GM23338 (cell line): ENCODE results near the gene ZFP36. TPM values are rescaled to one million over a fixed set of nuclear protein-coding genes. Genes with fewer than 3 reads are reported as not detected.

Source experiments
- ATAC-seq: fragments of 200-7000 bp; cut with Tn5 transposase; 3 replicates; pipeline ENCODE4 v1.9.1; 2020
- DNase-seq: peaks from one replicate; pipeline ENCODE4 v3.0.0-alpha.2; 2015; ENCODE audit warnings: low spot score
- H2AFZ ChIP-seq: fragments of 200-600 bp; sonication (generic); 2 replicates; pipeline ENCODE4 v1.8.0; 2016; ENCODE audit warnings: antibody characterized with exemption, mild to moderate bottlenecking, moderate library complexity
- H3F3A ChIP-seq: fragments of 200-600 bp; sonication (generic); replicated peaks from 2 replicates; pipeline ENCODE4 v1.8.0; 2017; ENCODE audit warnings: antibody characterized with exemption, mixed run types, low read depth
- H3K27ac ChIP-seq: fragments of 200-600 bp; sonication (generic); 2 replicates; pipeline ENCODE4 v1.6.1; 2016; ENCODE audit warnings: low read depth
- H3K27me3 ChIP-seq: fragments of 200-600 bp; sonication (generic); 2 replicates; pipeline ENCODE4 v1.8.0; 2016; ENCODE audit warnings: mild to moderate bottlenecking, mixed run types, moderate library complexity; ENCODE audit not compliant: insufficient read depth
- H3K36me3 ChIP-seq: fragments of 200-600 bp; sonication (generic); 2 replicates; pipeline ENCODE4 v1.8.0; 2016; ENCODE audit warnings: mild to moderate bottlenecking; ENCODE audit not compliant: insufficient read depth
- H3K4me1 ChIP-seq: fragments of 200-600 bp; sonication (generic); 2 replicates; pipeline ENCODE4 v1.8.0; 2016; ENCODE audit warnings: mild to moderate bottlenecking, moderate library complexity; ENCODE audit not compliant: insufficient read depth
- H3K4me2 ChIP-seq: fragments of 200-600 bp; sonication (generic); 2 replicates; pipeline ENCODE4 v1.7.1; 2017; ENCODE audit warnings: mixed run types
- H3K4me3 ChIP-seq: fragments of 200-600 bp; sonication (generic); 2 replicates; pipeline ENCODE4 v1.6.1; 2016; ENCODE audit warnings: mixed run types
- H3K79me2 ChIP-seq: fragments of 200-600 bp; sonication (generic); replicated peaks from 2 replicates; pipeline ENCODE4 v1.8.0; 2017; ENCODE audit warnings: mild to moderate bottlenecking; ENCODE audit not compliant: insufficient read depth
- H3K9me2 ChIP-seq: fragments of 200-600 bp; sonication (generic); 2 replicates; pipeline ENCODE4 v1.8.0; 2017; ENCODE audit not compliant: insufficient read depth
- H4K20me1 ChIP-seq: fragments of 200-600 bp; sonication (generic); replicated peaks from 2 replicates; pipeline ENCODE4 v1.8.0; 2017; ENCODE audit warnings: mild to moderate bottlenecking; ENCODE audit not compliant: insufficient read depth
- H3K27ac Mint-ChIP-seq: 2 replicates; pipeline ENCODE4 v1.8.0; 2020; ENCODE audit warnings: inconsistent platforms, mild to moderate bottlenecking, moderate library complexity, mixed read lengths
- H3K27me3 Mint-ChIP-seq: 3 replicates; pipeline ENCODE4 v1.8.0; 2022; ENCODE audit warnings: low read depth, mild to moderate bottlenecking, moderate library complexity, mixed read lengths, inconsistent platforms; ENCODE audit not compliant: insufficient read depth, poor library complexity
- H3K36me3 Mint-ChIP-seq: 3 replicates; pipeline ENCODE4 v1.8.0; 2021; ENCODE audit warnings: low read depth, mild to moderate bottlenecking, inconsistent platforms, moderate library complexity, mixed read lengths
- H3K4me1 Mint-ChIP-seq: 3 replicates; pipeline ENCODE4 v1.8.0; 2020; ENCODE audit warnings: mild to moderate bottlenecking, inconsistent platforms, mixed read lengths
- H3K4me3 Mint-ChIP-seq: 3 replicates; pipeline ENCODE4 v1.8.0; 2021; ENCODE audit warnings: moderate library complexity, mild to moderate bottlenecking, inconsistent platforms, mixed read lengths
- H3K9me3 Mint-ChIP-seq: 3 replicates; pipeline ENCODE4 v1.8.0; 2020; ENCODE audit warnings: moderate library complexity, mild to moderate bottlenecking, inconsistent platforms, mixed read lengths
- CREB1 ChIP-seq: fragments of 250-450 bp; sonication (Bioruptor Pico); IDR thresholded peaks from 2 replicates; pipeline ENCODE4 v1.5.0; 2020; ENCODE audit warnings: low read depth, mild to moderate bottlenecking, moderate library complexity
- CTCF ChIP-seq, 2 experiments: fragments of 200-600 bp in 1 of 2; sonication (generic) in 1 of 2; conservative IDR thresholded peaks; 2 replicates each; pipeline versions ENCODE4 v1.5.1 to v1.6.1; 2016 to 2017; ENCODE audit warnings: antibody characterized with exemption in 2 of 2, low read depth in 2 of 2, mild to moderate bottlenecking in 2 of 2, moderate library complexity in 1 of 2
- EZH2 ChIP-seq: fragments of 200-600 bp; sonication (generic); IDR thresholded peaks from one replicate; pipeline ENCODE4 v1.8.0; 2017; ENCODE audit warnings: antibody characterized with exemption, mild to moderate bottlenecking, low read depth; ENCODE audit not compliant: unreplicated experiment
- EZH2phosphoT487 ChIP-seq: fragments of 200-600 bp; sonication (generic); IDR thresholded peaks from one replicate; pipeline ENCODE4 v1.8.1; 2018; ENCODE audit warnings: antibody characterized with exemption; ENCODE audit not compliant: unreplicated experiment
- NANOG ChIP-seq: IDR thresholded peaks from 2 replicates; pipeline ENCODE4 v1.6.1; 2016; ENCODE audit warnings: antibody characterized with exemption, borderline replicate concordance
- POLR2AphosphoS5 ChIP-seq: IDR thresholded peaks from 2 replicates; pipeline ENCODE4 v1.6.1; 2016; ENCODE audit warnings: antibody characterized with exemption, low read depth
- REST ChIP-seq: IDR thresholded peaks from one replicate; pipeline ENCODE4 v1.6.1; 2018; ENCODE audit warnings: antibody characterized with exemption; ENCODE audit not compliant: unreplicated experiment
- ZNF331 ChIP-seq: fragments of 250-450 bp; sonication (Bioruptor Pico); IDR thresholded peaks from 2 replicates; pipeline ENCODE4 v1.5.0; 2020; ENCODE audit warnings: low read depth, mild to moderate bottlenecking, moderate library complexity
- polyA plus RNA-seq: library from polyadenylated mRNA; unstranded; fragments of >200 nt; fragmentation: Nextera tagmentation; extraction: Ambion mirVana; gene quantifications from 2 replicates; pipeline ENCODE4 v1.2.1, GENCODE V29; 2016
- total RNA-seq: library from RNA; depleted of rRNA; stranded (reverse); fragments of >200 nt; shearing (Covaris generic); gene quantifications from 2 replicates; pipeline ENCODE4 v1.2.3, GENCODE V29; 2014

Gene ZFP36
- total and polyA plus RNA-seq, 2 experiments from 2014 or later: 9.5 to 27.5 TPM

- Histone ChIP-seq H4K20me1 (peaks cover 21% of the 10 kb centered on the region), H3K4me2 (peak overlapping the region; percentile 86), H3K4me1 (peaks cover 4% of the 10 kb centered on the region; the same call in 1 of the 2 replicates), H3K9me2 (no peaks in the 10 kb centered on the region), H3K27me3 (no peaks in the 10 kb centered on the region), H3K36me3 (no peaks in the 10 kb centered on the region; the same call in 1 of the 2 replicates), H3K79me2 (peaks cover 67% of the 10 kb centered on the region), H3K4me3 (peak overlapping the region; percentile 76), H3F3A (no peaks in the 10 kb centered on the region), H3K27ac (peak overlapping the region; percentile 81; the same call in 1 of the 2 replicates), H2AFZ (no peak overlapping the region)
- Mint-ChIP-seq H3K4me3 (peak overlapping the region; percentile 94), H3K27me3 (peaks cover 14% of the 10 kb centered on the region), H3K4me1 (peaks cover 10% of the 10 kb centered on the region), H3K27ac (no peak overlapping the region; the same call in 1 of the 2 replicates), H3K9me3 (peaks cover 4% of the 10 kb centered on the region; the same call in 1 of the 3 replicates), H3K36me3 (peaks cover 27% of the 10 kb centered on the region)
- no peak for DNase-seq
- no peak for ATAC-seq
- TF ChIP-seq ZNF331 (CRISPR knock-in tag) (no peak), REST (no peak), CREB1 (no peak), CTCF (conservative IDR thresholded peaks at IDR 0.05; ENCODE audit: low read depth in 2 of 2) (no peak), EZH2phosphoT487 (no peak)
These were observed 39.9 kb downstream of the ZFP36 start for GRCh38 chr19:39446365-39447084.

- H3K27me3 Mint-ChIP-seq: peaks cover 14% of the 10 kb centered on the region
- 0 out of 2 replicates have a peak overlapping the region, but pooled peaks have one; percentile 32 for H3K27ac ChIP-seq
- peaks cover 4% of the 10 kb centered on the region; the same call in 1 of the 2 replicates for H3K4me1 ChIP-seq
- ATAC-seq (no peak), DNase-seq (no peak)
- H4K20me1 ChIP-seq: peaks cover 28% of the 10 kb centered on the region
- H3K4me3 Mint-ChIP-seq: no peak overlapping the region
- H3K4me1 Mint-ChIP-seq: peaks cover 10% of the 10 kb centered on the region
- peaks cover 4% of the 10 kb centered on the region; the same call in 1 of the 3 replicates for H3K9me3 Mint-ChIP-seq
- H3K27ac Mint-ChIP-seq: no peak overlapping the region
- H2AFZ ChIP-seq: no peak overlapping the region
- no peaks in the 10 kb centered on the region for H3F3A ChIP-seq
- H3K79me2 ChIP-seq: peaks cover 84% of the 10 kb centered on the region
- peaks cover 42% of the 10 kb centered on the region for H3K36me3 Mint-ChIP-seq
- H3K36me3 ChIP-seq: no peaks in the 10 kb centered on the region; the same call in 1 of the 2 replicates
- H3K4me2 ChIP-seq: no peak overlapping the region
- no peaks in the 10 kb centered on the region for H3K9me2 ChIP-seq
- no peaks in the 10 kb centered on the region for H3K27me3 ChIP-seq
- no peak overlapping the region for H3K4me3 ChIP-seq
- TF ChIP-seq EZH2 (no peak), REST (no peak), ZNF331 (CRISPR knock-in tag) (no peak), POLR2AphosphoS5 (no peak), NANOG (no peak), EZH2phosphoT487 (no peak), CREB1 (no peak)
These were observed 41.6 kb downstream of the ZFP36 start for GRCh38 chr19:39448271-39448670.
